Measurements from ENCODE around the gene STK24. TPM values are rescaled to one million over a fixed set of nuclear protein-coding genes. Genes with fewer than 3 reads are reported as not detected.
"Not testable (repeated sequence)": the region's sequence is repeated elsewhere in the genome, so short reads cannot be mapped to it uniquely, and the experiment has no call there.

Gene STK24
- total RNA-seq: 100 to 1,000 TPM; 149 to 150 TPM
- polyA plus RNA-seq: 63.6 TPM

GRCh38 chr13:98576963-98577835 is at the start of gene STK24:
Gene STK24 (minus strand): TSS chr13:98577107. CDS start chr13:98576786, 321 bp downstream.
- Histone ChIP-seq H3K36me3 (ENCODE audit: insufficient read depth, low read length) (no peaks in the 10 kb centered on the region), H3K4me1 (ENCODE audit: insufficient read depth, low read length) (peaks cover 31% of the 10 kb centered on the region), H3K27me3 (ENCODE audit: insufficient read depth, low read length, poor library complexity, severe bottlenecking) (no peaks in the 10 kb centered on the region), H3K27ac (ENCODE audit: low read depth, low read length) (peak within 1 kb of the TSS; percentile 66), H3K4me3 (ENCODE audit: low read length) (peak within 1 kb of the TSS; percentile 53), H3K9me3 (ENCODE audit: low read length) (no peaks in the 10 kb centered on the region)
- H3K4me1 Mint-ChIP-seq: peaks cover 36 to 49% (median 38%) of the 10 kb centered on the region in 3 donors
- ChIA-PET POLR2A (interaction anchor here (0.5 to 1.1 kb wide), 4 partner anchors 10 to 101 kb away, joined by 3 read pairs; no protein-coding TSS in a partner anchor), CTCF (interaction anchor here (0.9 kb wide), 1 partner anchor 132 kb away, joined by 4 read pairs; no protein-coding TSS in a partner anchor)
- H3K27me3 Mint-ChIP-seq: no peaks in the 10 kb centered on the region
- DNase-seq: peak; percentile 50 to 64 (median 61)
- peaks cover 0 to 6% (median 0%) of the 10 kb centered on the region in 3 donors for H3K36me3 Mint-ChIP-seq
- H3K9me3 Mint-ChIP-seq: no peaks in the 10 kb centered on the region
- peak within 1 kb of the TSS; percentile 88 to 98 (median 95) for H3K4me3 Mint-ChIP-seq
- peak within 1 kb of the TSS; percentile 87 to 99 (median 95) for H3K27ac Mint-ChIP-seq

GRCh38 chr13:98626298-98626935 is 49.5 kb upstream of the STK24 start:
- Histone ChIP-seq H3K27me3 (ENCODE audit: insufficient read depth, low read length, poor library complexity, severe bottlenecking) (no peaks in the 10 kb centered on the region), H3K27ac (ENCODE audit: low read depth, low read length) (no peak overlapping the region), H3K4me1 (ENCODE audit: insufficient read depth, low read length) (no peaks in the 10 kb centered on the region), H3K4me3 (ENCODE audit: low read length) (no peak overlapping the region), H3K9me3 (ENCODE audit: low read length) (no peaks in the 10 kb centered on the region), H3K36me3 (ENCODE audit: insufficient read depth, low read length) (no peaks in the 10 kb centered on the region)
- CTCF ChIA-PET: interaction anchor here (2.0 kb wide), 1 partner anchor 27 kb away, joined by 4 read pairs; no protein-coding TSS in a partner anchor
- H3K27me3 Mint-ChIP-seq: peaks cover 0 to 7% of the 10 kb centered on the region in 2 donors
- POLR2A ChIA-PET: no interaction called here
- no peaks in the 10 kb centered on the region for H3K36me3 Mint-ChIP-seq
- H3K27ac Mint-ChIP-seq: peak overlapping the region in 1 of 8 donors; percentile 43
- DNase-seq: no peak
- H3K4me1 Mint-ChIP-seq: no peaks in the 10 kb centered on the region
- H3K4me3 Mint-ChIP-seq: no peak overlapping the region
- H3K9me3 Mint-ChIP-seq: no peaks in the 10 kb centered on the region

GRCh38 chr13:98624589-98624988 is 47.7 kb upstream of the STK24 start:
- POLR2A ChIA-PET: not testable (repeated sequence)
- CTCF ChIA-PET: interaction anchor here (1.4 kb wide), 1 partner anchor 28 kb away, joined by 6 read pairs; no protein-coding TSS in a partner anchor
- H3K27ac Mint-ChIP-seq: peak overlapping the region in 1 of 8 donors; percentile 54

GRCh38 chr13:98622931-98623331 is 46.0 kb upstream of the STK24 start:
- CTCF ChIA-PET: interaction anchor here (1.3 kb wide), 1 partner anchor 178 kb away, joined by 3 read pairs; no protein-coding TSS in a partner anchor
- Histone ChIP-seq H3K27ac (ENCODE audit: low read depth, low read length) (no peak overlapping the region), H3K27me3 (ENCODE audit: insufficient read depth, low read length, poor library complexity, severe bottlenecking) (no peaks in the 10 kb centered on the region), H3K9me3 (ENCODE audit: low read length) (no peaks in the 10 kb centered on the region), H3K4me3 (ENCODE audit: low read length) (no peak overlapping the region), H3K36me3 (ENCODE audit: insufficient read depth, low read length) (no peaks in the 10 kb centered on the region), H3K4me1 (ENCODE audit: insufficient read depth, low read length) (no peaks in the 10 kb centered on the region)
- Mint-ChIP-seq H3K9me3 (no peaks in the 10 kb centered on the region), H3K4me1 (no peaks in the 10 kb centered on the region), H3K36me3 (no peaks in the 10 kb centered on the region), H3K4me3 (no peak overlapping the region), H3K27me3 (peaks cover 0 to 6% of the 10 kb centered on the region in 2 donors), H3K27ac (no peak overlapping the region)
- no peak for DNase-seq
- POLR2A ChIA-PET: no interaction called here

More at GRCh38 chr13:98624589-98624988, 47.7 kb upstream of the STK24 start:
- H3K36me3 ChIP-seq (ENCODE audit: insufficient read depth, low read length); H3K27ac ChIP-seq (ENCODE audit: low read depth, low read length); H3K4me3 ChIP-seq (ENCODE audit: low read length); H3K9me3 Mint-ChIP-seq; DNase-seq; H3K4me3 Mint-ChIP-seq; H3K27me3 ChIP-seq (ENCODE audit: insufficient read depth, low read length, poor library complexity, severe bottlenecking); H3K9me3 ChIP-seq (ENCODE audit: low read length); H3K4me1 Mint-ChIP-seq; H3K27me3 Mint-ChIP-seq; H3K36me3 Mint-ChIP-seq; H3K4me1 ChIP-seq (ENCODE audit: insufficient read depth, low read length): not testable (repeated sequence)

- Mint-ChIP-seq H3K4me3 (no peak overlapping the region), H3K36me3 (no peaks in the 10 kb centered on the region), H3K27me3 (peaks cover 0 to 8% of the 10 kb centered on the region in 2 donors), H3K4me1 (no peaks in the 10 kb centered on the region), H3K9me3 (no peaks in the 10 kb centered on the region), H3K27ac (no peak overlapping the region)
- H3K27ac ChIP-seq (ENCODE audit: low read depth, low read length): no peak overlapping the region
- POLR2A ChIA-PET: no interaction called here
- no peak for DNase-seq
- no peaks in the 10 kb centered on the region for H3K27me3 ChIP-seq (ENCODE audit: insufficient read depth, low read length, poor library complexity, severe bottlenecking)
- H3K9me3 ChIP-seq (ENCODE audit: low read length): no peaks in the 10 kb centered on the region
- H3K4me1 ChIP-seq (ENCODE audit: insufficient read depth, low read length): no peaks in the 10 kb centered on the region
- H3K36me3 ChIP-seq (ENCODE audit: insufficient read depth, low read length): no peaks in the 10 kb centered on the region
- H3K4me3 ChIP-seq (ENCODE audit: low read length): no peak overlapping the region
- CTCF ChIA-PET: interaction anchor here (1.0 kb wide), 1 partner anchor 174 kb away, joined by 3 read pairs; no protein-coding TSS in a partner anchor
Observed at GRCh38 chr13:98619556-98619955, 42.6 kb upstream of the STK24 start.

- H3K36me3 Mint-ChIP-seq; H3K4me1 ChIP-seq (ENCODE audit: insufficient read depth, low read length); H3K4me1 Mint-ChIP-seq; H3K9me3 Mint-ChIP-seq; H3K27me3 ChIP-seq (ENCODE audit: insufficient read depth, low read length, poor library complexity, severe bottlenecking); H3K4me3 ChIP-seq (ENCODE audit: low read length); H3K36me3 ChIP-seq (ENCODE audit: insufficient read depth, low read length); POLR2A ChIA-PET; H3K27ac Mint-ChIP-seq; H3K4me3 Mint-ChIP-seq; H3K9me3 ChIP-seq (ENCODE audit: low read length); H3K27ac ChIP-seq (ENCODE audit: low read depth, low read length); H3K27me3 Mint-ChIP-seq; DNase-seq: not testable (repeated sequence)
- CTCF ChIA-PET: interaction anchor here (0.7 to 1.4 kb wide), 2 partner anchors 67 to 170 kb away, joined by 3 to 6 read pairs; no protein-coding TSS in a partner anchor
Observed at GRCh38 chr13:98615595-98615994, 38.7 kb upstream of the STK24 start.

GRCh38 chr13:98613591-98613990 is 36.7 kb upstream of the STK24 start:
- peaks cover 5 to 7% of the 10 kb centered on the region in 2 donors for H3K27me3 Mint-ChIP-seq
- Histone ChIP-seq H3K9me3 (ENCODE audit: low read length) (no peaks in the 10 kb centered on the region), H3K4me1 (ENCODE audit: insufficient read depth, low read length) (no peaks in the 10 kb centered on the region), H3K36me3 (ENCODE audit: insufficient read depth, low read length) (no peaks in the 10 kb centered on the region), H3K27me3 (ENCODE audit: insufficient read depth, low read length, poor library complexity, severe bottlenecking) (no peaks in the 10 kb centered on the region), H3K27ac (ENCODE audit: low read depth, low read length) (no peak overlapping the region), H3K4me3 (ENCODE audit: low read length) (no peak overlapping the region)
- H3K36me3 Mint-ChIP-seq: no peaks in the 10 kb centered on the region
- H3K9me3 Mint-ChIP-seq: peaks cover 0 to 2% (median 0%) of the 10 kb centered on the region in 5 donors
- ChIA-PET POLR2A (no interaction called here), CTCF (interaction anchor here (1.5 kb wide), 1 partner anchor 39 kb away, joined by 3 read pairs; no protein-coding TSS in a partner anchor)
- no peak overlapping the region for H3K27ac Mint-ChIP-seq
- no peak for DNase-seq
- no peaks in the 10 kb centered on the region for H3K4me1 Mint-ChIP-seq
- no peak overlapping the region for H3K4me3 Mint-ChIP-seq

GRCh38 chr13:98609756-98610155 is 32.8 kb upstream of the STK24 start:
- no peak overlapping the region for H3K27ac ChIP-seq (ENCODE audit: low read depth, low read length)
- Mint-ChIP-seq H3K36me3 (no peaks in the 10 kb centered on the region), H3K27me3 (peaks cover 3 to 5% of the 10 kb centered on the region in 2 donors), H3K9me3 (peaks cover 0 to 2% (median 0%) of the 10 kb centered on the region in 5 donors), H3K27ac (no peak overlapping the region), H3K4me1 (peaks cover 0 to 3% (median 0%) of the 10 kb centered on the region in 3 donors), H3K4me3 (no peak overlapping the region)
- DNase-seq: no peak
- H3K4me1 ChIP-seq (ENCODE audit: insufficient read depth, low read length): no peaks in the 10 kb centered on the region
- no peaks in the 10 kb centered on the region for H3K27me3 ChIP-seq (ENCODE audit: insufficient read depth, low read length, poor library complexity, severe bottlenecking)
- no peak overlapping the region for H3K4me3 ChIP-seq (ENCODE audit: low read length)
- CTCF ChIA-PET: no interaction called here
- no peaks in the 10 kb centered on the region for H3K36me3 ChIP-seq (ENCODE audit: insufficient read depth, low read length)
- H3K9me3 ChIP-seq (ENCODE audit: low read length): no peaks in the 10 kb centered on the region
- POLR2A ChIA-PET: no interaction called here

Data from CD8-positive, alpha-beta memory T cell (primary cell).